HG02884 (cell line): ENCODE results near the gene ABHD16A.
A peak's percentile ranks its signal among the peaks of the same experiment; 100 is the strongest.

Source experiments
- ATAC-seq: cut with Tn5 transposase; IDR thresholded peaks from one replicate; pipeline ENCODE4 v1.9.1; 2021; ENCODE audit warnings: mild to moderate bottlenecking, moderate library complexity; ENCODE audit not compliant: unreplicated experiment

ABHD16A gene

DNA sequence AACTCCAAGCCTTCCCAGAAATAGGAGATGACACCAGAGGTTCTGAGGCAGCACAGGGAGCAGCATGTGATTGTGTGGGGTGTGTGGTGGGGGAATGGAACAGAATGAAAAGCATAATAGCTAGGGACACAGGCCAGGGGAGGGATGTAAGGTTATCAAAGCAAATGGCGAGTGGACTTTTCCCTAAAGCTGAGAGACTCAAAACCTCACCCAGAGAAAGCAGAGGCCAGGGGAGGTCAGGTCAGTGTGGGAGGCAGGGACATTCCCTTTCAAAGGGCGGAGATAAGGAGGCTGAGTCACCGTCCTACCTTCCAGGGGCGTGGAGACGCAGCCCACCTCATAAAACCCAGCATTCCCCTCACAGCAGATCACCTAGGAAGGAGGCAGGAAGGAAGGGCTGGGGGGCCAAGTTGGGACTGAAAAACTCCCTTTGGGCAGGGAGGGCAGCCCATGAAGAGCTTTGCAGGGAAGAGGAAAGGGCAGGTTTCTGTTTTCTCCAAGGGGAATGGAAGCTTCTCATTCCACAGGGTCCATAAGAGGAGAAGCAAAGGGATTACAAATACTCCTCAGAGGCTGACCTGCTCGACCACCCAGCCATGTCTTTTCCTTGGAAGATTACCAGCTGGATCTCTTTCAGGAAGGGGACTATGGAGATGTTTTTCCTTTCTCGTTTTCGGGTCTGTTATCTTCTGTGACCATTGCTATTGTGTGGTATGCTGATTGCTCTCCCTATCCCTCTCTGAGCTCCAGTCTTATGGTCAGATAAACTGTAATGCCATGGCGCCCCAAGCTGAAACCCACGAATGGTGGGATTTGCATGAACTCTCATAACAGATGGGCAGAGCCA is 12.7 kb downstream of the ABHD16A start:
- ATAC-seq: no peak

DNA sequence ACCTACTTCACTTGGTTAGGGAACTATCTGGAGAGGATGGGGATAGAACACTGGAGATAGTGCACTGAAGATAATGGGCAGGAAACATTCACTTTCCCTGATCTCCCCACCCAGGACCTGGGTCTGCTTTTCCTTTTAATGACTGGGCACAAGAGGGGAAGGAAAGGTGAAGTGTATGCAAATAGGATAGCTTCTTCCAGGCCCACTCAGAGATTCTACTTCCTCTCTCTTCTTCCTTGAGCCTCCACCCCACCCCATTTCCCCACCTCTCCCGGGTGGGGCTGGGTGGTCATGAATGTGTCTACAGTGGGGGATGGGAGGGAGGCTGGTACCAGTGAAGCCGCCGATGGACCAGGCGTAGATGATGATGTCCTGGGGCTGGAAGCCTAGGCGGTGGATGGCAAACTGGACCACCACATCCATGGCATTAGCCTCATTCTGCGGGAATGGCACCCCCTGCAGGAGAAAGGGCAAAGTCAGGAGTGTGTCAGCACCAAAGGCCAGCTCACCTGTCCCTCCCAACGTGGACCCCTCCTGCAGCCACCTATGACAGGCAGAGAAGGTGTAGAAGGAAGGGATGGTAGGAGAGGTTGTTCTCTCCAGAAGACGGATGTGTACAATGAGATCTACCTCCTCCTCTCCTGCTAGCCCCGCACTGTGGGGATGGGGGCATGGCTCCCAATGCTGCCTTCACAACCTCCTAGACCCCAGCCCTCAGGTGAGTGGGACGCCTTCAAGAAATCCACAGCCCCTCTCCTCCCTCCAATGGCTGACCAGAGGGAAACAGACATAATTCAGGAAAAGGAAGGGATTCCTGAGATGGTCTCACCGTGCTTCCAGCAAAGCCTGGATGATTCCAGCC is 13.6 kb downstream of the ABHD16A start:
- no peak for ATAC-seq

DNA sequence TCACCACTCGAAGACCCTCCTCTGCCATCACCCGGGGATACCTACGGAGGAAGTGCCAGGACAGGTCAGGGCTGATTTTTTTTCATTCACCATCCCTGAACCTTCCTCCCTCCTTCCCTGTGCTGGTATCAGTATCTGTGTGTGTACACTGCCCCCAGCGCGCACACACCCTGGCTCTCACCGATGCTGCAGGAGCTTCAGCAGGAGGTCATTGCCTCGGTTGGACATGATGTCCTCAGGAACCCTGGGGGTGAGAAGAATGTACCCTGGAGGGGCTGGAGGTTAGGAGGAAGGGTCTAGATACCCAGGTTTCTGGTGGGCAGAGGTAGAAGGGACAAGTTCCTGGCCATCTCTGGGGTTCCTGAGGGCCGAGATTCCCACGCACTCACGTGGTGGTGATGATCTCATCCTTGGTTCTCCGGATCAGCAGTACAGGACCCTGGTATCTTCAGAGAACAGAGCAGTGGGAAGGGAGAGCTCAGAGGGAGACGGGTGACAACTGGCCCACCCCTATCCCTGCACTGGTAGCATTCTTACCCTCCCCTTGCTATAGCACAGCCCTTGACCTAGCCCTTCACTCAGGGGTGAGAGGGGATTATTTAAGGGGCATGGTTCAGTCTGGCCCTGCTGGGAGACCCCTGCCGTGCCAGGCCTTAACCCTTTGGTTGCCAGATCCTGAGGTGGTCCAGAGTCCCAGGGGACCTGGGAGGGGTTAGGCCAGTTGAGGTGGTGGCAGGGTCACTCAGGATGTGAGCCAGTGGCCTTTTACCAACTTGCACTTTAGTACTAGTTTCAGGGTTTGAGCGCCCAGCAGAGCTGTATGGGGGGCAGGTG is 15.0 kb downstream of the ABHD16A start:
- ATAC-seq: no peak

DNA sequence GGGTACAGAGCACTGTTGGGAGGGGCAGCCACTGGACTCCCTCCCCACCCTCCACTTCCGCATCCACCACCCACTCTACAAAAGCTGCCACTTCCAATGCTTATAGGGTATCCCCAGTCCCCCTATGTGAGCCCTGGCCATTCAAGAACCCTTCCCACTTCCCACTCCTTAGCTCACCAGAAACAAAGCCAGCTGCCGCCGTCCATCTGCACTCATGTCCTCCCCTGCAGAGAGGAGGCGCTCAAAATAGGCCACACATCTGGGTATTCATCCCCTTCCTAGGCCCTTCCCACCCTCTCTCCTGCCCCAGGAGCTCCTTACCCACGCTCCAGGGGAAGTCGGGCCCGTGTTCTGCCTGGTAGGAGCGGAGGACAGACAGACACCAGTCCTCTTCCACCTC is 15.8 kb downstream of the ABHD16A start:
- ATAC-seq: no peak

DNA sequence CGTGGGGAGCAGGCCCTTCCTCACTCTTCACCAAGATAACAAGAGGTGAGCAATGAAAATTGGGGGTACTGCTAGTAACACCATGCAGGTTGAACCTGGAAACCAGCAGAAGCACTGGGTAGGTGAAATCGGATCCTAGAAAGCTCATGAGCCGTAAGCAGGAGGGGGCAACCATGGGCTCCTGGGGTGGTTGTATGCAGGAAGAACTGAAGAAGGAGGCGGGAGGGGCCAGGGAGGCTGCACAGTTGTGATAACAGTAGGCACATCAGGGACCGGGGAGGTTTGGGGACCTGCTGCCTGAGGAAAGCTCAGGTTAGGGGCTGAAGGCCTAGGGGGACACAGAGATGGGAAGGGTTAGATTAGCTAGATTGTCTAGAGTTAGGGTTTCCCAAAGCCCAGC is 16.6 kb downstream of the ABHD16A start:
- no peak for ATAC-seq

DNA sequence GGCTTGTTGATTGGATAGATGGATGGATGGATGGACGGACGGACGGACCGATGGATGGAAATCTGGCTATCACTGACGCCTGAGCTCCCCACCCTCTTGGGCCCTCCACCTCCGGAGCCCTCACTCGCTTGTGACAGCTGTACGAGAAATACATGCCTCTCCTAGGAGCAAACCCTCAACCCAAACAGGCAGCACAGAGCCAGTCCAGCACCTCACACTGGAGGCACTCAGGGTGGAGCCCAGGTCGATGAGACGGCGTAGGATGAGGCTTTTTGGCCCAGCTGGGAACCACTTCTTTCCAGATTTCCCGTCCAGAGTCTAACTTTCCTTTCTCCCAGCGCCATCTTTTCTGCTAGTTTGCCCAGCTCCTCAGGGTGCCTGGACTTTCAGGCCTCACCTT is 19.5 kb downstream of the ABHD16A start:
- no peak for ATAC-seq

DNA sequence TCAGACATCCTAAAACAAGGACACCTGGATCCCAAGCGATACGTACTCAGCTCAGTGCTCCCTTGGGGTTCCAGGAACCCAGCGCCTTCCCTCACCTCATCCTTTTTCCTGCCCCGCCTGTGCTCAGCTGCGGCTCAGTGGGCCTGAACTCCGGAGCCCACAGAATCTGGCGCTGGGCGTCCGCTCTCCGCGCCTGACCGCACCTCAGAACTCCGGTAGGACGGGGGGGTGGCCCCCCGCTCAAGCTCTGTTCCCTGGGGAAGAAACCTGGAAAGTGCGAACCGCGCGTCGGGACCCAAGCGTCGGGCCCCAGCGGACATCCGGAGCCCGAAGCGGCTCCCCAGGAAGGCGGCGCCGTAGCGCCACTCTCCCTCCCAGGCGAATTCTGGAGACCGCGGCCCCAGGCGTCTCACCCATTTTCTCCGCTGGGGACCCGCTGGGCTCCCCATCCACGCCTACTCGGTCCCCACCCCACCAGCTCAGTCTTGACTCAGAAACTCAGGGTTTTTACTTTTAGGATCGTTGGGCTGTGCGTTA is 21.9 kb downstream of the ABHD16A start:
- ATAC-seq: no peak

DNA sequence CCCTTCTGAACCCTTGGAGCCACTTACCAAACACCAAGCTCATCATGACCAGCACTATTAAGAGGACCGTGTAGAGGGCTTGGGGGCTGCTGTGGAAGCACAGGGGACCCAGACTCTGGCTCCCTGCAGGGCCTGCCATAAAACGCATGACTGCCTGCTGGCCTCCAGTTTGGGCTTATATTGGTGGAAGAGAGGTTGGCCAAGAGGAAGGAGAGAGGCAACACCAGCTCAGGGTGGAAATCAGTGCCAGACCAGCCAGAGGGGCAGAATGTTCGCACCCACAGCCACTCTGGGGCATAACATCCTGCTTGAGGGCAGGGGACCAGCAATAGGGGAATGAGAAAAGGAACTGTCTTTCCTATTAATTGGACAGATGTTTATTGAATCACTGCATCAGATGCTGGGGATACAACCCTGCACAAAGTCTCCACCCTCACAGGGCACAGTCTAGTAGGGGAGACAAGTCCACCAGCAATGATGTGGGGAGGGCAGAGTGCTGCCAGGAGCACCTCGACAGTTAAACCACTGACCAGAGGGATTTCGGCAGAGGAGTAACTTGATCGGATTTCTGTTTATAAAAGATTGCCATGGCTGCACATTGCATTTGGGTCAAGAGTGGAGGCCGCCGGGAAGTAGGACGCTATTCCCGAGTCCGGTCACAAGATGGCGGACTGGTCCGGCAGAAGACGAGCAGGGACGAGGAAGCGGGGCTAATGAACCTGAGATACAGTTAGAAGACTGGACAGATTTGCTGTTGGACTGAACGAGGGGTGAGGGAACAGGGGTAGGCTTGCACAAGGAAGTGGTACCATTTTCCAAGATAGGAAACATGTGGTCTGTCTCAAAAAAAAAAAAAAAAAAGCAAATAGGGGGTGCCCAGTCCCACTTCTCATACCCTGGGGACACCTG is 22.6 kb downstream of the ABHD16A start, which contains the start of gene LY6G5C:
TSS of gene LY6G5C (minus strand) at position 842 of the 909 bp plus-strand sequence. CDS start at position 148, 694 bp downstream.
- ATAC-seq: no peak

DNA sequence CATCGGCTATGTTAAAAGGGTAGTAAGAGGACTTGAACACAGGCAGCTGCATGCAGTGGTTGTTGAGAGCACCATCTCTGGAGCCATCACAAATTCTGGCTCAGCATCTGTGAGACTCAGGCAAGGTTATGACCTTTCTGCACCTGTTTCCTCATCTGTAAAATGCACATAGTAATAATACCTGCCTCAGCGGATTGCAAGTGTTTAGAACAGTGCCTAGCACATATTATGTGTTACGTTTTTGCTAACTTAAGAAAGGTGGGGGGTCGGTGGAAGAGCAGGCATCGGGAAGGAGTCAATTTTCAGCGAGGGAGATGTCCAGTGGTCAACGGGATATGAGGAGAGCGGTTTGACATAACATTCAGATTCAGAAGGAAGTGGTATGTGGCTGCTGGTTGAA is 25.2 kb downstream of the ABHD16A start:
- ATAC-seq: no peak

DNA sequence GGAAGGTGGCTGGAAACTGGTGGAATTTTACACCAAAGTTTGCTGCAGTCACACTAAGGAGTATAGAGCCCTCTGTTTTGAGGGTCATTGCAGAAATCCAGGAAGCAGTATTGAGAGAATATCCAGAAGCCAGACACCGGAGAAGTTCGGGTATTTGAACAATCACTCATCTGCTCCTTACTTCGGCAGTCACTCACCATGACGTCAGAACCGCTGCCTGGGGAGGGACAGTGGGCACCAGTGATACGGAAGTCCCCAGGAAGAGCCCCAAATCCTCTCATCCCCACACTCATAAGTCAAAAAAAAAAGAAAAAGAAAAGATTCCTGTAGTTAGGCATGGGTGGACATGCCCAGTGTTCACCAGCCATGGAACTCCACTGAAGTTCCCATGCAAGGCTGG is 26.2 kb downstream of the ABHD16A start:
- no peak for ATAC-seq

DNA sequence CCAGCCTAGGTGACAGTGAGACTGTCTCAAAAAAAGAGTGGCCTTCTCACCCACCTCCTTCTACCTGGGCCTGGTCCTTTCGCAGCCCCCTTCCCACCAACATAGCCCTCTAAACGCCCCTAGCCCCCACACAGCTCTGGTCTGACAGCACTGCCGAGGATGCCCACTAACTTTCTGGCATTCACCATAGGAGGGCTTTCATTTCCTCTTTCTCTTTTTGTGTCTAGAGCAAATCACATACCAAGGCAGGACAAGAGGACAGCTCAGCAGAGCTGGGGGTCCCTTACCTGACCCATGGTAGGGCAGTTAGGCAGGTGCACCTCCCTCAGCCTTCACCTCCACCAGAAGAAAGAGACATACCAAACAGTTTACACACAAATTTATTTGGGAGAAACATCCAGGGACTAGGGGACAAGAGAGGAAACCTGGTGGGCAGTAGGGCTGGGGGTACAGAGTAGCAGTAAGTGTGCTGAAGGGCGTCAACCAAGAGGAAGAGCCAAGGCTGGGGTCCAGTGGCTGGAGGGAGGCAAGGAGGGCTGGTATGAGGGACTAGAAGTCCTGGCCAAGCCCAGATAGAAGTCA is 26.7 kb downstream of the ABHD16A start:
- no peak for ATAC-seq

DNA sequence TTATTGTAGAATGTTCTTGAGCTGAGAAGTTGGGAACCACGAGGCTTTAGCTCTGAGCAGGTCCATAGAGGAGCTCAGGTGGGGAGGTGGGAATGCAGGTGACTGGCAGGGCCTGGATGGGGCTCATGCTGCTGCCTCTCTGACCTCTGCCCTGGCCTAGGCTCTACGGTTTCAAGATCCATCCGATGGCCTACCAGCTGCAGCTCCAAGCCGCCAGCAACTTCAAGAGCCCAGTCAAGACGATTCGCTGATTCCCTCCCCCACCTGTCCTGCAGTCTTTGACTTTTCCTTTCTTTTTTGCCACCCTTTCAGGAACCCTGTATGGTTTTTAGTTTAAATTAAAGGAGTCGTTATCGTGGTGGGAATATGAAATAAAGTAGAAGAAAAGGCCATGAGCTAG is 33.4 kb downstream of the ABHD16A start, which contains the start of gene LY6G5B:
TSS of gene LY6G5B (plus strand) at position 301 of the 400 bp plus-strand sequence. CDS start 975 bp downstream, outside the sequence.
- no peak for ATAC-seq

DNA sequence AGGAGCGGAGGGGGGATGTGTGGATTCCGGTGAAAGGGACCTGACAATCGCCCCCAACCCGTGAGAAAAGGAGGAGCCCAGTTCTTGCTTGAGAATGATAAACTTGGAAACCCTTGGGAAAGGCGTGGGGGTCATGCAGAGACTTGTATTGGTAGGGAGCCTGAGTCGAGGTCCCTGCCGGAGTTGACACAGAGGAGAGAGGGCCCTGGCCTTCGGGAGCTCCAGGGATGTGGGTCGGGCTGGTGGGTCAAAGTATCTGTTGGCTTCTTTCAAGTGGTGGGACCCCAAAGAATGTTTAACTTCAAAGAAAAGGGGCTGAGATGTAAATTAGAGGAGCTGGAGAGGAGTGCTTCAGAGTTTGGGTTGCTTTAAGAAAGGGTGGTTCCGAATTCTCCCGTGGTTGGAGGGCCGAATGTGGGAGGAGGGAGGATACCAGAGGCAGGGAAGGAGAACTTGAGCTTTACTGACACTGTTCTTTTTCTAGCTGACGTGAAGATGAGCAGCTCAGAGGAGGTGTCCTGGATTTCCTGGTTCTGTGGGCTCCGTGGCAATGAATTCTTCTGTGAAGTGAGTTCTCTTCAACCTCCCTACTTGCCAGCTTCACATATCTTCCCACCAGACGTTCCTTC is 36.7 kb downstream of the ABHD16A start:
- no peak for ATAC-seq

DNA sequence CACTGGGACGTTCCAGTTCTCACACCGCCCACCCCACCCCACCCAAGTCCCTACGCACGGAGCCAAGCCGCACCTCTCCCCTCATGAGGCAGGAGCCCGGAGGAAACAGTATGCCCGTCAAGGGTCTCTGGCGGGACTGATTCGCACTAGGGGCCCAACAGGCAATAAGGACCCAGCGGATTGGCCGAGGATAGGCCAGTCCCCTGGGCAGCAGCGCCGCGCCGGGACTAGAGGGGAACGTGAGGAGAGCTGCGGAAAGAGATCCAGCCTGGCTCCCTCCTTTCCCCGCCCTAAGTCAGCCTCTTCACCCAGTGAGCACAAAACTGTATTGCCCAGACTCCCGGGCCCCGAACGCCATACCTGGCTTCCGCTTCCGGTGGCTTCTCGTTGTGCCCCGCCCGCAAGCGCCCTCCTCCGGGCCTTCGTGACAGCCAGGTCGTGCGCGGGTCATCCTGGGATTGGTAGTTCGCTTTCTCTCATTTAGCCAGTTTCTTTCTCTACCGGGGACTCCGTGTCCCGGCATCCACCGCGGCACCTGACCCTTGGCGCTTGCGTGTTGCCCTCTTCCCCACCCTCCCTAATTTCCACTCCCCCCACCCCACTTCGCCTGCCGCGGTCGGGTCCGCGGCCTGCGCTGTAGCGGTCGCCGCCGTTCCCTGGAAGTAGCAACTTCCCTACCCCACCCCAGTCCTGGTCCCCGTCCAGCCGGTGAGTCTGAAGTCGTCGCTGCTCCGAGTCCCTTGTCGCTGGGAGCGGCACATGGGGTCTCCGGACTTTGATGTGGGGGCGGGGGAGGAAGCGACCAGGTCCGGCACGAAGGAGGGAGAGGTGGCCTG is 37.4 kb downstream of the ABHD16A start, which contains the start of gene CSNK2B:
TSS of gene CSNK2B (plus strand) at position 580 of the 836 bp plus-strand sequence. CDS start 752 bp downstream, outside the sequence.
- peak; percentile 72 for ATAC-seq

DNA sequence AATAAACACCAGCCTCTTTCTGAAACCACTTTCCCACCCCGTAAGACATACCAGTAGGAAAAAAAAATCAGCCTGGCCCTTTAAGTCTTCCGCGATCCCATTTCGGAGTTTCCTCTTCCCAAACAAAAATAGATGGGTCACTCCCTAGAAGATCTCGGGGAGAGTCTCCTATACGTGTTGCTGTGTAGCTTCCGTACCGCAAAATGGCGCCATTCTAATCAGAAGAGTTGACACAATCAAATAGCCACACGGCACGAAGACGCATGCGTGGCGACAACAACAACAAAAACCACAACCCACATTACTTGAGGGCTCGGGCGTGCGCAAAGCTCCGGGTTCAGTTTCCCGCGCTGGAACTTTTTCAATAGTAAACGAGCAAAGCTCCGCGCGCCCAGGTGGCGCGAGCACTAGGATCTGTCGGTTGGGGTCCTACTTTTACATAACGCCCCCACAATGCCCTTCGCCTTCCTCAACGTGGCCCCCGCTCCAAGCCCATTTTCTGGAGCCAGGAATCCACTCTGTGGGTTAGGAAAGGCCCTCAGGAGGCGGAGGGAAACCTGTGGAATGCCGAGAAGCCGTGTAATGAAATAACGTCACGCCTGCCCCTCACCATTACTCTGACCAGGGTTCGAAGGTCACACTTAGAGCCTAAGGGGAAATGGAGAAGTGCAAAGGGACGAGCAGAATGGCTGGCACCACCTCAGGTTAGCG is 38.2 kb downstream of the ABHD16A start, which contains the start of gene GPANK1:
TSS of gene GPANK1 (minus strand) at position 208 of the 711 bp plus-strand sequence. CDS start 519 bp downstream, outside the sequence.
- ATAC-seq: no peak

DNA sequence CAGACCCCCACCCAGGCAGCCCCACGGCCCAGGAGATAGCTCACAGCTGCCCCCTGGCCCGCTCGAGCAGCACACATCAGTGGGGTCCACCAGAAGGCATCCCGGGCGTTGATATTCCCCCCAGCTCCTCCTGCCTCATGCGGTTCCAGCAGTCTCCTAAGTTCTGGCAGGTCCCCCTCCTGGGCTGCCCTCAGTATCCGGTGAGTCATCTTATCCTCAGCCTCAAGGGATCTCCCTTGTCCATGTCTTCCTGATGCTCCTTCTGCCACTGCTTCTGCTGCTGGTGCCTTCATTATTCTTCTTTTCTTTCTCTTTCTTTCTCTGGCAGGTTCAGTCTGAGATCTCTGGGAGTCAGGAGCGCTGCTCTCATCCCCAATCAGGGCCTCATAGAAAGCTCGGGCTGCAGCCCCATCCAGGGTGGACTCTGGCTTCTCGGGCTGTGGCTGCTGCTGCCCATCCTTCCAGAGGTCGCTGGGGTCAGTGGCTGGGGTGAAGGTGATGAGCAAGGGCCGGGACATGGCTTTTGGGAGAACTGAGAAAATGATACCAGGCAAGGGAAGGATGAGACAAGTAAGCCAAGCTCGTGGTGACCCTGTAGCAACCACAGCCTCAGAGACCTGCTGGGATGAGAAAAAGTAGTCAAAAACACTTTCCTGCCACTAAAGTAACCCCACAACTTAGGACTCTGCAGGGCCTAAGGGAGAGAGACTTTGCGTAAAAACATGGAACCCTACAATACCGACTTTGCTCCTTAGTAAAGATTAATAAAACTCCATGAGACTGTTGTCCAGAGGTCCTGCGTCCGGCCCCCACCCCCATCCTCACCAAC is 38.9 kb downstream of the ABHD16A start:
- ATAC-seq: no peak
